Choroid plexus epithelial cell (primary cell): ENCODE results near the gene PHACTR1.

Experiments used
- DNase-seq: peaks from one replicate; pipeline ENCODE4 v3.0.0-alpha.2; 2010; ENCODE audit warnings: low read depth
- H3K4me3 ChIP-seq: 2 replicates; pipeline ENCODE4 v1.5.1; 2011; ENCODE audit warnings: low read depth, mild to moderate bottlenecking, control low read depth, low read length, moderate library complexity
- CTCF ChIP-seq: conservative IDR thresholded peaks from 2 replicates; pipeline ENCODE4 v1.5.1; 2011; ENCODE audit warnings: low read depth, mild to moderate bottlenecking, control low read depth, inconsistent platforms, low read length, moderate library complexity

PHACTR1 gene

GRCh38 chr6:12878741-12879140 is 162.2 kb downstream of the PHACTR1 start:
- no peak overlapping the region for H3K4me3 ChIP-seq
- DNase-seq = no peak
- no peak for TF ChIP-seq CTCF

- DNase-seq = no peak
- no peak overlapping the region for H3K4me3 ChIP-seq
- TF ChIP-seq CTCF = no peak
Measured at GRCh38 chr6:12882761-12883290, 166.3 kb downstream of the PHACTR1 start.

- DNase-seq = no peak
- no peak overlapping the region for H3K4me3 ChIP-seq
- TF ChIP-seq CTCF = no peak
Measured at GRCh38 chr6:12884983-12885382, 168.4 kb downstream of the PHACTR1 start.

GRCh38 chr6:12886961-12887775 is 170.6 kb downstream of the PHACTR1 start:
- no peak for DNase-seq
- no peak overlapping the region for H3K4me3 ChIP-seq
- TF ChIP-seq CTCF = no peak

- no peak overlapping the region for H3K4me3 ChIP-seq
- peak; percentile 68 for TF ChIP-seq CTCF
- peak; percentile 12 for DNase-seq
Measured at GRCh38 chr6:12890171-12890790, 173.7 kb downstream of the PHACTR1 start.

- H3K4me3 ChIP-seq = no peak overlapping the region
- no peak for DNase-seq
- TF ChIP-seq CTCF = no peak
Measured at GRCh38 chr6:12891595-12891994, 175.0 kb downstream of the PHACTR1 start.

GRCh38 chr6:12892151-12892550 is 175.6 kb downstream of the PHACTR1 start:
- TF ChIP-seq CTCF = no peak
- no peak for DNase-seq
- H3K4me3 ChIP-seq = no peak overlapping the region
